ENCODE data around the gene ATG7. TPM values are rescaled to one million over a fixed set of nuclear protein-coding genes. Genes with fewer than 3 reads are reported as not detected.
"Not testable (repeated sequence)": the region's sequence is repeated elsewhere in the genome, so short reads cannot be mapped to it uniquely, and the experiment has no call there.

Gene ATG7
- total RNA-seq, 2 experiments from 2014 or later: 30.5 to 33.6 TPM

- peaks cover 13% of the 10 kb centered on the region for H3K36me3 Mint-ChIP-seq
- POLR2A ChIA-PET; DNase-seq; H3K27ac Mint-ChIP-seq; CTCF ChIA-PET; intact Hi-C loops (cut with micrococcal nuclease); H3K27me3 Mint-ChIP-seq; H3K4me3 Mint-ChIP-seq; H3K9me3 Mint-ChIP-seq: not testable (repeated sequence)
- H3K4me1 Mint-ChIP-seq (ENCODE audit: low read depth): peaks cover 16% of the 10 kb centered on the region
These were observed 16.7 kb upstream of the ATG7 start for GRCh38 chr3:11255537-11255936.

GRCh38 chr3:11258958-11259357 is 13.2 kb upstream of the ATG7 start:
- H3K4me1 Mint-ChIP-seq (ENCODE audit: low read depth): no peaks in the 10 kb centered on the region
- no peak overlapping the region for H3K27ac Mint-ChIP-seq
- DNase-seq: no peak
- ChIA-PET POLR2A (no interaction called here), CTCF (no interaction called here)
- H3K27me3 Mint-ChIP-seq: peaks cover 5% of the 10 kb centered on the region
- H3K36me3 Mint-ChIP-seq: peaks cover 13% of the 10 kb centered on the region
- intact Hi-C loops (cut with micrococcal nuclease): no loop called here
- no peak overlapping the region for H3K4me3 Mint-ChIP-seq
- H3K9me3 Mint-ChIP-seq: no peaks in the 10 kb centered on the region

- intact Hi-C loops (cut with micrococcal nuclease): no loop called here
- peaks cover 7% of the 10 kb centered on the region for H3K27me3 Mint-ChIP-seq
- H3K4me1 Mint-ChIP-seq (ENCODE audit: low read depth): no peaks in the 10 kb centered on the region
- ChIA-PET POLR2A (no interaction called here), CTCF (no interaction called here)
- H3K36me3 Mint-ChIP-seq: peaks cover 10% of the 10 kb centered on the region
- DNase-seq: no peak
- H3K9me3 Mint-ChIP-seq: no peaks in the 10 kb centered on the region
- no peak overlapping the region for H3K27ac Mint-ChIP-seq
- no peak overlapping the region for H3K4me3 Mint-ChIP-seq
These were observed 11.7 kb upstream of the ATG7 start for GRCh38 chr3:11260460-11260859.

- H3K9me3 Mint-ChIP-seq: no peaks in the 10 kb centered on the region
- intact Hi-C loops (cut with micrococcal nuclease): no loop called here
- H3K36me3 Mint-ChIP-seq: peaks cover 5% of the 10 kb centered on the region
- ChIA-PET POLR2A (no interaction called here), CTCF (no interaction called here)
- H3K27me3 Mint-ChIP-seq: peaks cover 3% of the 10 kb centered on the region
- no peak for DNase-seq
- H3K4me3 Mint-ChIP-seq: no peak overlapping the region
- peaks cover 18% of the 10 kb centered on the region for H3K4me1 Mint-ChIP-seq (ENCODE audit: low read depth)
- H3K27ac Mint-ChIP-seq: no peak overlapping the region
These were observed 3.2 kb upstream of the ATG7 start for GRCh38 chr3:11269007-11269406.

- peaks cover 50% of the 10 kb centered on the region for H3K4me1 Mint-ChIP-seq (ENCODE audit: low read depth)
These were observed 843 bp downstream of the ATG7 start for GRCh38 chr3:11272906-11273574.

GRCh38 chr3:11273891-11274291 is 1.7 kb downstream of the ATG7 start:
- DNase-seq: no peak
- intact Hi-C loops (cut with micrococcal nuclease): loop anchor here (2.0 kb wide), 2 partner anchors 17 to 573 kb away; partner anchors contain the start of gene TAMM41
- peaks cover 11% of the 10 kb centered on the region for H3K9me3 Mint-ChIP-seq
- no peaks in the 10 kb centered on the region for H3K27me3 Mint-ChIP-seq
- peaks cover 40% of the 10 kb centered on the region for H3K36me3 Mint-ChIP-seq
- H3K4me1 Mint-ChIP-seq (ENCODE audit: low read depth): peaks cover 57% of the 10 kb centered on the region
- ChIA-PET CTCF (interaction anchor here (0.6 to 3.3 kb wide), 3 partner anchors 25 to 38 kb away, joined by 3 to 17 read pairs (median 6); no protein-coding TSS in a partner anchor), POLR2A (interaction anchor here (0.9 to 3.3 kb wide), 2 partner anchors 12 to 16 kb away, joined by 3 to 27 read pairs; no protein-coding TSS in a partner anchor)
- H3K27ac Mint-ChIP-seq: peak overlapping the region; percentile 14
- H3K4me3 Mint-ChIP-seq: peak overlapping the region; percentile 85

More at GRCh38 chr3:11272906-11273574, 843 bp downstream of the ATG7 start:
- Mint-ChIP-seq H3K36me3 (peaks cover 36% of the 10 kb centered on the region), H3K27ac (peak overlapping the region; percentile 85), H3K27me3 (no peaks in the 10 kb centered on the region), H3K4me3 (peak overlapping the region; percentile 85), H3K9me3 (peaks cover 11% of the 10 kb centered on the region)
- CTCF ChIA-PET: interaction anchor here (0.9 to 3.3 kb wide), 4 partner anchors 33 to 63 kb away, joined by 3 to 17 read pairs (median 4); no protein-coding TSS in a partner anchor
- intact Hi-C loops (cut with micrococcal nuclease): loop anchor here (1.0 to 2.0 kb wide), 3 partner anchors 18 to 574 kb away; partner anchors contain the start of gene TAMM41
- POLR2A ChIA-PET: interaction anchor here (0.6 to 3.3 kb wide), 6 partner anchors 10 to 38 kb away, joined by 3 to 27 read pairs (median 6); no protein-coding TSS in a partner anchor
- peak; percentile 11 for DNase-seq

GRCh38 chr3:11274566-11275142 is 2.5 kb downstream of the ATG7 start:
- Mint-ChIP-seq H3K4me1 (ENCODE audit: low read depth) (peaks cover 63% of the 10 kb centered on the region), H3K9me3 (peaks cover 11% of the 10 kb centered on the region), H3K36me3 (peaks cover 41% of the 10 kb centered on the region), H3K27me3 (no peaks in the 10 kb centered on the region), H3K4me3 (no peak overlapping the region), H3K27ac (no peak overlapping the region)
- DNase-seq: no peak
- intact Hi-C loops (cut with micrococcal nuclease): no loop called here
- POLR2A ChIA-PET: interaction anchor here (3.3 kb wide), 1 partner anchor 15 kb away, joined by 27 read pairs; no protein-coding TSS in a partner anchor
- CTCF ChIA-PET: interaction anchor here (0.6 to 3.3 kb wide), 2 partner anchors 24 to 39 kb away, joined by 3 to 17 read pairs; no protein-coding TSS in a partner anchor

- ChIA-PET CTCF (no interaction called here), POLR2A (no interaction called here)
- H3K9me3 Mint-ChIP-seq: peaks cover 11% of the 10 kb centered on the region
- H3K27me3 Mint-ChIP-seq: no peaks in the 10 kb centered on the region
- no peak for DNase-seq
- H3K27ac Mint-ChIP-seq: no peak overlapping the region
- peaks cover 64% of the 10 kb centered on the region for H3K4me1 Mint-ChIP-seq (ENCODE audit: low read depth)
- H3K36me3 Mint-ChIP-seq: peaks cover 42% of the 10 kb centered on the region
- intact Hi-C loops (cut with micrococcal nuclease): no loop called here
- no peak overlapping the region for H3K4me3 Mint-ChIP-seq
These were observed 3.7 kb downstream of the ATG7 start for GRCh38 chr3:11275926-11276325.

GRCh38 chr3:11276901-11277300 is 4.7 kb downstream of the ATG7 start:
- ChIA-PET POLR2A (interaction anchor here (0.8 kb wide), 1 partner anchor 64 kb away, joined by 3 read pairs; no protein-coding TSS in a partner anchor), CTCF (interaction anchor here (0.6 kb wide), 1 partner anchor 528 kb away, joined by 4 read pairs; no protein-coding TSS in a partner anchor)
- no peak overlapping the region for H3K27ac Mint-ChIP-seq
- H3K36me3 Mint-ChIP-seq: peaks cover 44% of the 10 kb centered on the region
- peaks cover 63% of the 10 kb centered on the region for H3K4me1 Mint-ChIP-seq (ENCODE audit: low read depth)
- intact Hi-C loops (cut with micrococcal nuclease): no loop called here
- peaks cover 11% of the 10 kb centered on the region for H3K9me3 Mint-ChIP-seq
- no peak overlapping the region for H3K4me3 Mint-ChIP-seq
- DNase-seq: no peak
- no peaks in the 10 kb centered on the region for H3K27me3 Mint-ChIP-seq

- CTCF ChIA-PET: interaction anchor here (1.2 kb wide), 1 partner anchor 10 kb away, joined by 3 read pairs; no protein-coding TSS in a partner anchor
- Mint-ChIP-seq H3K4me1 (ENCODE audit: low read depth) (peaks cover 27% of the 10 kb centered on the region), H3K4me3 (no peak overlapping the region), H3K27me3 (no peaks in the 10 kb centered on the region), H3K9me3 (peaks cover under 1% of the 10 kb centered on the region), H3K27ac (peak overlapping the region; percentile 40), H3K36me3 (peaks cover 20% of the 10 kb centered on the region)
- DNase-seq: no peak
- POLR2A ChIA-PET: interaction anchor here (0.6 to 2.5 kb wide), 3 partner anchors 9 to 912 kb away, joined by 3 to 9 read pairs (median 3); partner anchors contain the start of gene ATG7
- intact Hi-C loops (cut with micrococcal nuclease): no loop called here
These were observed 10.3 kb downstream of the ATG7 start for GRCh38 chr3:11282250-11283138.

- Mint-ChIP-seq H3K9me3 (no peaks in the 10 kb centered on the region), H3K36me3 (peaks cover 16% of the 10 kb centered on the region), H3K4me1 (ENCODE audit: low read depth) (peaks cover 30% of the 10 kb centered on the region), H3K27me3 (no peaks in the 10 kb centered on the region), H3K4me3 (no peak overlapping the region), H3K27ac (no peak overlapping the region)
- ChIA-PET POLR2A (interaction anchor here (1.3 to 2.5 kb wide), 2 partner anchors 8 to 10 kb away, joined by 3 to 9 read pairs; partner anchors contain the start of gene ATG7), CTCF (no interaction called here)
- no peak for DNase-seq
- intact Hi-C loops (cut with micrococcal nuclease): no loop called here
These were observed 10.9 kb downstream of the ATG7 start for GRCh38 chr3:11283139-11283475.

Data from activated CD4-positive, alpha-beta memory T cell treated with anti-CD3 and anti-CD28 coated beads for 36 hours (primary cell).